ENCODE measurements around the gene PI3. TPM values are rescaled to one million over a fixed set of nuclear protein-coding genes. Genes with fewer than 3 reads are reported as not detected.
"Not testable (repeated sequence)": the region's sequence is repeated elsewhere in the genome, so short reads cannot be mapped to it uniquely, and the experiment has no call there.

The PI3 gene
- not detected in 2 replicates for total RNA-seq (2014; rRNA removed; shearing (Covaris generic))

GRCh38 chr20:45174434-45175364 is at the start of gene PI3:
Gene PI3 (plus strand): TSS chr20:45174902. CDS start chr20:45174923, 21 bp downstream.
- H3K27me3 ChIP-seq (replicated peaks), result 0 out of 2 replicates have a peak, but pooled peaks cover 4% of the 10 kb centered on the region
- DNase-seq (ENCODE audit: low read depth in 1 of 2, low spot score in 2 of 2), result no peak

GRCh38 chr20:45128099-45128498 is 46.6 kb upstream of the PI3 start:
- no peaks in the 10 kb centered on the region for H3K9me3 ChIP-seq (replicated peaks)
- H3K4me1 ChIP-seq (replicated peaks), result no peaks in the 10 kb centered on the region
- DNase-seq (ENCODE audit: low read depth in 1 of 2, low spot score in 2 of 2), result no peak
- H3K4me3 ChIP-seq, result no peak overlapping the region
- no peak overlapping the region for H3K27ac ChIP-seq
- no peaks in the 10 kb centered on the region for H3K36me3 ChIP-seq
- H3K27me3 ChIP-seq (replicated peaks), result peaks cover 8% of the 10 kb centered on the region

More at GRCh38 chr20:45174434-45175364, at the start of gene PI3:
- Histone ChIP-seq H3K4me3 (no peak within 1 kb of the TSS), H3K4me1 (replicated peaks) (no peaks in the 10 kb centered on the region), H3K36me3 (no peaks in the 10 kb centered on the region), H3K9me3 (replicated peaks) (no peaks in the 10 kb centered on the region), H3K27ac (no peak within 1 kb of the TSS)

- no peaks in the 10 kb centered on the region for H3K4me1 ChIP-seq (replicated peaks)
- no peaks in the 10 kb centered on the region for H3K9me3 ChIP-seq (replicated peaks)
- DNase-seq (ENCODE audit: low read depth in 1 of 2, low spot score in 2 of 2), result no peak
- no peaks in the 10 kb centered on the region for H3K36me3 ChIP-seq
- peaks cover 5% of the 10 kb centered on the region; the same call in 1 of the 2 replicates for H3K27me3 ChIP-seq (replicated peaks)
- H3K4me3 ChIP-seq, result no peak overlapping the region
- no peak overlapping the region for H3K27ac ChIP-seq
Observed at GRCh38 chr20:45136911-45137310, 37.8 kb upstream of the PI3 start.

GRCh38 chr20:45138561-45139300 is 36.0 kb upstream of the PI3 start:
- H3K27ac ChIP-seq, result no peak overlapping the region

GRCh38 chr20:45139733-45140375 is 34.8 kb upstream of the PI3 start:
- H3K36me3 ChIP-seq; H3K27ac ChIP-seq; H3K4me1 ChIP-seq (replicated peaks); DNase-seq (ENCODE audit: low read depth in 1 of 2, low spot score in 2 of 2); H3K4me3 ChIP-seq; H3K9me3 ChIP-seq (replicated peaks): not testable (repeated sequence)
- peaks cover 10% of the 10 kb centered on the region; the same call in 1 of the 2 replicates for H3K27me3 ChIP-seq (replicated peaks)

More at GRCh38 chr20:45138561-45139300, 36.0 kb upstream of the PI3 start:
- no peaks in the 10 kb centered on the region for H3K36me3 ChIP-seq
- H3K27me3 ChIP-seq (replicated peaks), result 0 out of 2 replicates have a peak, but pooled peaks cover 5% of the 10 kb centered on the region
- no peaks in the 10 kb centered on the region for H3K4me1 ChIP-seq (replicated peaks)
- no peak overlapping the region for H3K4me3 ChIP-seq
- no peaks in the 10 kb centered on the region for H3K9me3 ChIP-seq (replicated peaks)
- DNase-seq (ENCODE audit: low read depth in 1 of 2, low spot score in 2 of 2), result peak in 1 of 2 experiments; percentile 12

GRCh38 chr20:45140836-45141235 is 33.9 kb upstream of the PI3 start:
- no peak overlapping the region for H3K27ac ChIP-seq
- no peak overlapping the region for H3K4me3 ChIP-seq
- H3K9me3 ChIP-seq (replicated peaks), result no peaks in the 10 kb centered on the region
- no peaks in the 10 kb centered on the region for H3K36me3 ChIP-seq
- DNase-seq (ENCODE audit: low read depth in 1 of 2, low spot score in 2 of 2), result no peak
- H3K4me1 ChIP-seq (replicated peaks), result no peaks in the 10 kb centered on the region
- H3K27me3 ChIP-seq (replicated peaks), result peaks cover 14% of the 10 kb centered on the region

GRCh38 chr20:45149062-45149461 is 25.6 kb upstream of the PI3 start:
- Histone ChIP-seq H3K27me3 (replicated peaks) (peaks cover 29% of the 10 kb centered on the region), H3K9me3 (replicated peaks) (no peaks in the 10 kb centered on the region), H3K36me3 (no peaks in the 10 kb centered on the region), H3K4me3 (no peak overlapping the region), H3K4me1 (replicated peaks) (no peaks in the 10 kb centered on the region), H3K27ac (no peak overlapping the region)
- DNase-seq (ENCODE audit: low read depth in 1 of 2, low spot score in 2 of 2), result no peak

GRCh38 chr20:45152405-45152804 is 22.3 kb upstream of the PI3 start:
- no peaks in the 10 kb centered on the region for H3K36me3 ChIP-seq
- no peaks in the 10 kb centered on the region for H3K9me3 ChIP-seq (replicated peaks)
- H3K27ac ChIP-seq, result no peak overlapping the region
- H3K27me3 ChIP-seq (replicated peaks), result 0 out of 2 replicates have a peak, but pooled peaks cover 8% of the 10 kb centered on the region
- H3K4me1 ChIP-seq (replicated peaks), result no peaks in the 10 kb centered on the region
- H3K4me3 ChIP-seq, result no peak overlapping the region
- no peak for DNase-seq (ENCODE audit: low read depth in 1 of 2, low spot score in 2 of 2)

GRCh38 chr20:45153147-45153546 is 21.6 kb upstream of the PI3 start:
- DNase-seq (ENCODE audit: low read depth in 1 of 2, low spot score in 2 of 2), result no peak
- Histone ChIP-seq H3K4me3 (no peak overlapping the region), H3K4me1 (replicated peaks) (no peaks in the 10 kb centered on the region), H3K27ac (no peak overlapping the region), H3K27me3 (replicated peaks) (0 out of 2 replicates have a peak, but pooled peaks cover 2% of the 10 kb centered on the region), H3K36me3 (no peaks in the 10 kb centered on the region), H3K9me3 (replicated peaks) (no peaks in the 10 kb centered on the region)

GRCh38 chr20:45153752-45154151 is 20.9 kb upstream of the PI3 start:
- DNase-seq (ENCODE audit: low read depth in 1 of 2, low spot score in 2 of 2), result no peak

GRCh38 chr20:45154183-45154582 is 20.5 kb upstream of the PI3 start:
- Histone ChIP-seq H3K4me3 (no peak overlapping the region), H3K27me3 (replicated peaks) (0 out of 2 replicates have a peak, but pooled peaks cover 2% of the 10 kb centered on the region), H3K36me3 (no peaks in the 10 kb centered on the region), H3K9me3 (replicated peaks) (no peaks in the 10 kb centered on the region), H3K4me1 (replicated peaks) (no peaks in the 10 kb centered on the region), H3K27ac (no peak overlapping the region)
- DNase-seq (ENCODE audit: low read depth in 1 of 2, low spot score in 2 of 2), result no peak

More at GRCh38 chr20:45153752-45154151, 20.9 kb upstream of the PI3 start:
- no peaks in the 10 kb centered on the region for H3K36me3 ChIP-seq
- H3K27ac ChIP-seq, result no peak overlapping the region
- 0 out of 2 replicates have a peak, but pooled peaks cover 2% of the 10 kb centered on the region for H3K27me3 ChIP-seq (replicated peaks)
- H3K9me3 ChIP-seq (replicated peaks), result no peaks in the 10 kb centered on the region
- no peaks in the 10 kb centered on the region for H3K4me1 ChIP-seq (replicated peaks)
- H3K4me3 ChIP-seq, result no peak overlapping the region

- not testable (repeated sequence) for H3K36me3 ChIP-seq; H3K4me3 ChIP-seq; H3K27ac ChIP-seq; DNase-seq (ENCODE audit: low read depth in 1 of 2, low spot score in 2 of 2); H3K27me3 ChIP-seq (replicated peaks); H3K9me3 ChIP-seq (replicated peaks); H3K4me1 ChIP-seq (replicated peaks)
Observed at GRCh38 chr20:45154794-45155193, 19.9 kb upstream of the PI3 start.

- H3K27me3 ChIP-seq (replicated peaks), result 0 out of 2 replicates have a peak, but pooled peaks cover 2% of the 10 kb centered on the region
- H3K4me3 ChIP-seq, result no peak overlapping the region
- no peaks in the 10 kb centered on the region for H3K4me1 ChIP-seq (replicated peaks)
- no peaks in the 10 kb centered on the region for H3K9me3 ChIP-seq (replicated peaks)
- DNase-seq (ENCODE audit: low read depth in 1 of 2, low spot score in 2 of 2), result no peak
- no peak overlapping the region for H3K27ac ChIP-seq
- H3K36me3 ChIP-seq, result no peaks in the 10 kb centered on the region
Observed at GRCh38 chr20:45156713-45157112, 18.0 kb upstream of the PI3 start.

All from SJSA1 (cell line).